DMS79 (cell line): ENCODE data around the gene SLC25A12.
A peak's percentile ranks its signal among the peaks of the same experiment; 100 is the strongest.

ENCODE experiments used
- DNase-seq: peaks from one replicate; lab custom pipeline; 2025; lab: John Stamatoyannopoulos, UW

SLC25A12 gene

GRCh38 chr2:171883275-171883893 is 10.7 kb downstream of the SLC25A12 start:
- DNase-seq, result peak; percentile 61

GRCh38 chr2:171882089-171882769 is 11.8 kb downstream of the SLC25A12 start:
- DNase-seq, result no peak

GRCh38 chr2:171880774-171881173 is 13.3 kb downstream of the SLC25A12 start:
- no peak for DNase-seq

- no peak for DNase-seq
Measured at GRCh38 chr2:171879865-171880264, 14.2 kb downstream of the SLC25A12 start.

- DNase-seq, result no peak
Measured at GRCh38 chr2:171878481-171878993, 15.5 kb downstream of the SLC25A12 start.

- no peak for DNase-seq
Measured at GRCh38 chr2:171874963-171875362, 19.1 kb downstream of the SLC25A12 start.

GRCh38 chr2:171874517-171874916 is 19.5 kb downstream of the SLC25A12 start:
- DNase-seq, result no peak

- no peak for DNase-seq
Measured at GRCh38 chr2:171864357-171864985, 29.6 kb downstream of the SLC25A12 start.

GRCh38 chr2:171862501-171862900 is 31.5 kb downstream of the SLC25A12 start:
- DNase-seq, result no peak

GRCh38 chr2:171858397-171858958 is 35.6 kb downstream of the SLC25A12 start:
- no peak for DNase-seq

- DNase-seq, result no peak
Measured at GRCh38 chr2:171855401-171855800, 38.6 kb downstream of the SLC25A12 start.

- no peak for DNase-seq
Measured at GRCh38 chr2:171852366-171852888, 41.6 kb downstream of the SLC25A12 start.

- no peak for DNase-seq
Measured at GRCh38 chr2:171847627-171848026, 46.4 kb downstream of the SLC25A12 start.

- no peak for DNase-seq
Measured at GRCh38 chr2:171846894-171847293, 47.1 kb downstream of the SLC25A12 start.

- DNase-seq, result no peak
Measured at GRCh38 chr2:171841996-171842395, 52.0 kb downstream of the SLC25A12 start.

GRCh38 chr2:171837736-171838135 is 56.3 kb downstream of the SLC25A12 start:
- DNase-seq, result no peak

GRCh38 chr2:171836146-171836910 is 57.7 kb downstream of the SLC25A12 start:
- no peak for DNase-seq

- no peak for DNase-seq
Measured at GRCh38 chr2:171835386-171835785, 58.7 kb downstream of the SLC25A12 start.

GRCh38 chr2:171834286-171834685 is 59.8 kb downstream of the SLC25A12 start:
- no peak for DNase-seq

- no peak for DNase-seq
Measured at GRCh38 chr2:171832489-171832888, 61.6 kb downstream of the SLC25A12 start.

GRCh38 chr2:171830039-171830438 is 64.0 kb downstream of the SLC25A12 start:
- DNase-seq, result no peak

- DNase-seq, result no peak
Measured at GRCh38 chr2:171824086-171824485, 70.0 kb downstream of the SLC25A12 start.
